ENCODE data around the gene MAN2B2. TPM values are rescaled to one million over a fixed set of nuclear protein-coding genes. Genes with fewer than 3 reads are reported as not detected.

Gene MAN2B2
- total RNA-seq, 1 experiment from 2014 or later: 5.9 TPM

- H3K4me2 ChIP-seq (ENCODE audit: insufficient read depth, insufficient read length, low read length): no peak overlapping the region
- H3K56ac ChIP-seq (ENCODE audit: insufficient read length, low read depth, low read length): no peak overlapping the region
- no CpG with 5 or more reads among the region's 7 CpGs for WGBS (ENCODE audit: extremely low coverage, insufficient read length, low lambda C conversion rate)
- no peak overlapping the region for H4K91ac ChIP-seq (ENCODE audit: insufficient read length, low read depth, low read length)
- Mint-ChIP-seq H3K9me3 (peaks cover 0 to 4% of the 10 kb centered on the region in 2 experiments; a peak in 2 of 5 replicates), H3K4me1 (no peaks in the 10 kb centered on the region), H3K36me3 (ENCODE audit: insufficient read depth in 1 of 3, low read depth in 3 of 3) (no peaks in the 10 kb centered on the region; a peak in 2 of 7 replicates), H3K27me3 (ENCODE audit: low read depth) (peaks cover 34% of the 10 kb centered on the region), H3K27ac (no peak overlapping the region), H3K4me3 (no peak overlapping the region)
- H3K9ac ChIP-seq (ENCODE audit: extremely low read depth, insufficient read length, low read length): no peak overlapping the region
- H3T11ph ChIP-seq (ENCODE audit: low read length): no peak overlapping the region
- no peak overlapping the region for H2BK12ac ChIP-seq (ENCODE audit: insufficient read length, low read depth, low read length)
- no peak overlapping the region for H3K27ac ChIP-seq (ENCODE audit: insufficient read length, low read depth, low read length)
- H3K9me3 ChIP-seq (ENCODE audit: control insufficient read depth, low read depth, low read length): no peaks in the 10 kb centered on the region
- 0 out of 2 replicates have a peak, but pooled peaks cover 2% of the 10 kb centered on the region for H3K27me3 ChIP-seq (ENCODE audit: insufficient read depth, low read length)
- no peak for DNase-seq
- H4K20me1 ChIP-seq (ENCODE audit: control insufficient read depth, insufficient read depth, insufficient read length): no peaks in the 10 kb centered on the region
- H2BK20ac ChIP-seq (ENCODE audit: low read depth, low read length, poor library complexity, severe bottlenecking): no peak overlapping the region
- no peak for TF ChIP-seq CTCF (conservative IDR thresholded peaks at IDR 0.05)
- H2BK120ac ChIP-seq (ENCODE audit: low read depth, low read length, poor library complexity, severe bottlenecking): no peak overlapping the region
- no peak overlapping the region for H3K4ac ChIP-seq (ENCODE audit: low read depth, low read length)
- no peak overlapping the region for H2BK15ac ChIP-seq (ENCODE audit: low read depth, low read length)
- H2AK5ac ChIP-seq (ENCODE audit: insufficient read length, low read length): no peak overlapping the region
- no peaks in the 10 kb centered on the region for H3K4me1 ChIP-seq (ENCODE audit: insufficient read depth, low read length)
- H3K14ac ChIP-seq (ENCODE audit: insufficient read depth, low read length): no peak overlapping the region; the same call in 1 of the 2 replicates
- no peaks in the 10 kb centered on the region for H3K79me2 ChIP-seq (ENCODE audit: insufficient read depth, low read length)
- H3K23me2 ChIP-seq (ENCODE audit: insufficient read length, low read depth, low read length, poor library complexity, severe bottlenecking): no peaks in the 10 kb centered on the region
- H4K8ac ChIP-seq (replicated peaks; ENCODE audit: insufficient read length, low read depth, low read length): no peak overlapping the region
- no peak overlapping the region for H2BK5ac ChIP-seq (ENCODE audit: insufficient read length, low read length)
- no peaks in the 10 kb centered on the region for H3K79me1 ChIP-seq (ENCODE audit: insufficient read depth, low read depth, low read length, poor library complexity, severe bottlenecking)
- no peak overlapping the region for H3K18ac ChIP-seq (ENCODE audit: insufficient read length, low read depth, low read length)
- no peak overlapping the region for H4K5ac ChIP-seq (ENCODE audit: insufficient read length, low read depth, low read length)
- H2AFZ ChIP-seq (ENCODE audit: low read length): no peak overlapping the region
- H3K23ac ChIP-seq (ENCODE audit: insufficient read length, low read depth, low read length): no peak overlapping the region
Observed at GRCh38 chr4:6535706-6536105, 39.3 kb upstream of the MAN2B2 start.

All from H9 (cell line).